Peyer's patch (tissue), 4 donors: ENCODE data around the gene SLC38A5. TPM values are rescaled to one million over a fixed set of nuclear protein-coding genes. Genes with fewer than 3 reads are reported as not detected.

ENCODE experiments used
- DNase-seq, 3 donors: peaks; one replicate each; pipeline ENCODE4 v3.0.0-alpha.2; 2017 to 2019
- H3K27ac ChIP-seq, 4 donors: fragments of 200-600 bp; sonication (generic); one replicate each; pipeline ENCODE4 v1.5.1; 2016 to 2019
- H3K27me3 ChIP-seq, 2 donors: fragments of 200-600 bp; sonication (generic); one replicate each; pipeline ENCODE4 v1.5.1; 2019
- H3K36me3 ChIP-seq, 3 donors: fragments of 200-600 bp; sonication (generic); one replicate each; pipeline ENCODE4 v1.5.1; 2016 to 2019
- H3K4me1 ChIP-seq, 4 donors: fragments of 200-600 bp; sonication (generic); one replicate each; pipeline ENCODE4 v1.5.1; 2016 to 2019
- H3K4me3 ChIP-seq, 4 donors: fragments of 200-600 bp; sonication (generic); 1 replicate in 3 of 4; 2 replicates in 1 of 4; pipeline ENCODE4 v1.5.1; 2016 to 2019; ENCODE audit warnings: mild to moderate bottlenecking in 1 of 4
- H3K9me3 ChIP-seq, 4 donors: fragments of 200-600 bp; sonication (generic); one replicate each; pipeline ENCODE4 v1.5.1; 2016 to 2019; ENCODE audit warnings: mild to moderate bottlenecking in 1 of 4
- CTCF ChIP-seq, 6 experiments: fragments of 450-650 bp in 4 of 6; fragments of 200-600 bp in 2 of 6; sonication (generic) in 1 of 6; IDR thresholded peaks; one replicate each; pipeline ENCODE4 v1.5.1; 2017 to 2019; ENCODE audit warnings: antibody characterized with exemption in 6 of 6, mild to moderate bottlenecking in 3 of 6, moderate library complexity in 1 of 6
- POLR2A ChIP-seq, 2 donors: fragments of 450-650 bp; IDR thresholded peaks; one replicate each; pipeline ENCODE4 v1.5.1; 2017; ENCODE audit warnings: antibody characterized with exemption in 2 of 2, mild to moderate bottlenecking in 2 of 2, moderate library complexity in 2 of 2
- total RNA-seq, 4 donors: library from RNA; depleted of rRNA; stranded (reverse); fragments of >200 nt; gene quantifications; one replicate each; pipeline ENCODE4 v1.1.0, GENCODE V29; 2016

SLC38A5 gene
- total RNA-seq, 4 donors from 2014 or later = 9.1 to 26.4 (median 10.9) TPM

DNA sequence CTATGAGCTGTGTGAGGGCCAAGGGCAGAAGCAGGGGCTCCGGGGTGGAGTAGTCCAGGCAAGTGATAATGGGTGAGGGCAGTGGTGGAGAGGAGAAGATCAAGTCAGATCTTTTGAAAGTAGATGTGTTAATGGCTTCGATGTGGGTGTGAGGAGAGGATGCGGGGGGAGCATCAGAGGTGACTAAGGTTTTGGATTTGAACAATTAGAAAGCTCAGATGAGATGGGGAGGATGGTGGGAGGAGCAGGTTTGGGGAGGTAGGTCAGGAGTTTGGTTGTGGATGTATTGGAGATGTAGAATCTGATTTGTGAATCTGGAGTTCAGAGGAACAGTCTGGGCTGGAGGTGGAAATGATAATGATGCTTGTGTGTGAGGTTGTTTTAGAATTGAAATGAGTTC lies 10.5 kb upstream of the SLC38A5 start:
- no peak for DNase-seq
- H3K27me3 ChIP-seq = no peaks in the 10 kb centered on the region
- no peaks in the 10 kb centered on the region for H3K9me3 ChIP-seq
- TF ChIP-seq POLR2A (IDR thresholded peaks at IDR 0.05) (no peak), CTCF (IDR thresholded peaks at IDR 0.05) (no peak)
- no peak overlapping the region for H3K4me3 ChIP-seq
- H3K27ac ChIP-seq = no peak overlapping the region
- peaks cover 0 to 15% (median 0%) of the 10 kb centered on the region in 3 donors for H3K36me3 ChIP-seq
- no peaks in the 10 kb centered on the region for H3K4me1 ChIP-seq

DNA sequence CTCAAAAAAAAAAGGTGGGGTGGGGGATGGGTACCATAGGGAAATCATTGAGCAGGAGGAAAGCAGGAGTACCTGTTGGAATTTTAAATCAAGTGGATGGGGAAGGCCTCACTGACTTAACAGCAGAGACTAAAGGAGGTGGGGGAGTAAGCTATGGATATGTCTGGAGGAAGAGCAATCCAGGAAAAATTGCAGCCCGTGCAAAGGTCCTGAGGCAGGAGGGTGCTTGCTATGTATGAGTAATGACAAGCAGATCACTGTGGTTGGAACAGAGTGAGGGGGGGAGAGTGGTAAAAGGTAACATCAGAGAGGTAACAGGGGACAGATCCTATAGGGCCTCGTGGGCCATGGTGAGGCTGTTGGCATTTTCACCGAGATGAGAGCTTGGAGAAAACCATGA lies 10.1 kb upstream of the SLC38A5 start:
- TF ChIP-seq POLR2A (IDR thresholded peaks at IDR 0.05) (no peak), CTCF (IDR thresholded peaks at IDR 0.05) (no peak)
- no peaks in the 10 kb centered on the region for H3K27me3 ChIP-seq
- DNase-seq = no peak
- no peak overlapping the region for H3K27ac ChIP-seq
- no peaks in the 10 kb centered on the region for H3K4me1 ChIP-seq
- no peaks in the 10 kb centered on the region for H3K9me3 ChIP-seq
- peaks cover 0 to 15% (median 0%) of the 10 kb centered on the region in 3 donors for H3K36me3 ChIP-seq
- no peak overlapping the region for H3K4me3 ChIP-seq

GRCh38 chrX:48478806-48479205 lies 8.7 kb upstream of the SLC38A5 start:
- peaks cover 0 to 15% (median 0%) of the 10 kb centered on the region in 3 donors for H3K36me3 ChIP-seq
- H3K4me1 ChIP-seq = no peaks in the 10 kb centered on the region
- H3K27ac ChIP-seq = no peak overlapping the region
- no peaks in the 10 kb centered on the region for H3K9me3 ChIP-seq
- H3K27me3 ChIP-seq = no peaks in the 10 kb centered on the region
- DNase-seq = no peak
- H3K4me3 ChIP-seq = no peak overlapping the region
- TF ChIP-seq POLR2A (IDR thresholded peaks at IDR 0.05) (no peak), CTCF (IDR thresholded peaks at IDR 0.05) (no peak)

- H3K4me1 ChIP-seq = no peaks in the 10 kb centered on the region
- H3K27me3 ChIP-seq = no peaks in the 10 kb centered on the region
- DNase-seq = no peak
- peaks cover 0 to 10% (median 0%) of the 10 kb centered on the region in 3 donors for H3K36me3 ChIP-seq
- H3K27ac ChIP-seq = no peak overlapping the region
- no peak overlapping the region for H3K4me3 ChIP-seq
- TF ChIP-seq POLR2A (IDR thresholded peaks at IDR 0.05) (no peak), CTCF (IDR thresholded peaks at IDR 0.05) (no peak)
- H3K9me3 ChIP-seq = no peaks in the 10 kb centered on the region
These were observed 8.1 kb upstream of the SLC38A5 start for GRCh38 chrX:48477960-48478755.

GRCh38 chrX:48476919-48477318 lies 6.9 kb upstream of the SLC38A5 start:
- Histone ChIP-seq H3K27ac (peak overlapping the region in 1 of 4 donors; percentile 68), H3K36me3 (peaks cover 0 to 8% (median 0%) of the 10 kb centered on the region in 3 donors), H3K9me3 (no peaks in the 10 kb centered on the region), H3K4me3 (peak overlapping the region in 3 of 4 donors; percentile 56 to 86 (median 59)), H3K27me3 (no peaks in the 10 kb centered on the region), H3K4me1 (no peaks in the 10 kb centered on the region)
- DNase-seq = no peak
- TF ChIP-seq POLR2A (IDR thresholded peaks at IDR 0.05) = no peak
- TF ChIP-seq CTCF (IDR thresholded peaks at IDR 0.05) = no peak
